Breast epithelium (tissue), 3 donors: ENCODE results near the gene CRB2.

ENCODE experiments used
- POLR2A ChIP-seq: fragments of 450-650 bp; IDR thresholded peaks from one replicate; pipeline ENCODE4 v1.6.1; 2016; ENCODE audit warnings: antibody characterized with exemption, mild to moderate bottlenecking, moderate library complexity
- POLR2AphosphoS5 ChIP-seq, 3 donors: sonication (generic); formaldehyde crosslinking; IDR thresholded peaks; one replicate each; pipeline ENCODE4 v1.6.1; 2017; ENCODE audit warnings: antibody characterized with exemption in 3 of 3
- TF ChIP-seq, protein P1 (sequence below), 3 donors: fragments of 450-650 bp; IDR thresholded peaks; one replicate each; pipeline ENCODE4 v1.5.1; 2016 to 2017; ENCODE audit warnings: antibody characterized with exemption in 3 of 3, mild to moderate bottlenecking in 3 of 3, moderate library complexity in 3 of 3

DNA sequence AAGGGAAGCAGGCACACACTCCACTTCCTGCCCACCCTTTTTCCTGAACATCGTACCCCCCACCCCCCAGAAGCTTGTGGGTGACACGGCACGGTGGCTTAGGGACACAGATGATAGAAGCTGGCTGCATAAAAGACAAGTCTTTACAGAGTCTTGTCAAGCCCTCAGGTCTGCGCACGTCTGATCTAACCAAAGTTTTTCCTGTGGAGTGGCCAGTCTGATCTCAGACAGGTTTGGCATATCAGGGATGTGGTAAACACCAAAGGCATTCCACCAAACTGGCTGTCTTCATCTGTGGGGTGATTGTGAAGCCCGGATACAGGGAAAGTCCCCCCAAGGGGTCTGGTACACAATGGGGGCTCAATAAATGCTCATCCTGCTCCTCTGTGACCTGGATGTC, 50.0 kb downstream of the CRB2 start:
- TF ChIP-seq, protein P1, sequence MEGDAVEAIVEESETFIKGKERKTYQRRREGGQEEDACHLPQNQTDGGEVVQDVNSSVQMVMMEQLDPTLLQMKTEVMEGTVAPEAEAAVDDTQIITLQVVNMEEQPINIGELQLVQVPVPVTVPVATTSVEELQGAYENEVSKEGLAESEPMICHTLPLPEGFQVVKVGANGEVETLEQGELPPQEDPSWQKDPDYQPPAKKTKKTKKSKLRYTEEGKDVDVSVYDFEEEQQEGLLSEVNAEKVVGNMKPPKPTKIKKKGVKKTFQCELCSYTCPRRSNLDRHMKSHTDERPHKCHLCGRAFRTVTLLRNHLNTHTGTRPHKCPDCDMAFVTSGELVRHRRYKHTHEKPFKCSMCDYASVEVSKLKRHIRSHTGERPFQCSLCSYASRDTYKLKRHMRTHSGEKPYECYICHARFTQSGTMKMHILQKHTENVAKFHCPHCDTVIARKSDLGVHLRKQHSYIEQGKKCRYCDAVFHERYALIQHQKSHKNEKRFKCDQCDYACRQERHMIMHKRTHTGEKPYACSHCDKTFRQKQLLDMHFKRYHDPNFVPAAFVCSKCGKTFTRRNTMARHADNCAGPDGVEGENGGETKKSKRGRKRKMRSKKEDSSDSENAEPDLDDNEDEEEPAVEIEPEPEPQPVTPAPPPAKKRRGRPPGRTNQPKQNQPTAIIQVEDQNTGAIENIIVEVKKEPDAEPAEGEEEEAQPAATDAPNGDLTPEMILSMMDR (IDR thresholded peaks at IDR 0.05), result no peak
- TF ChIP-seq POLR2A, result no peak
- TF ChIP-seq POLR2AphosphoS5 (IDR thresholded peaks at IDR 0.05), result no peak
